Thoracic aorta (tissue), 2 donors: ENCODE results near the gene GABRB3. TPM values are rescaled to one million over a fixed set of nuclear protein-coding genes. Genes with fewer than 3 reads are reported as not detected.

Experiments used
- ATAC-seq: fragments of 150-250 bp; one replicate; pipeline ENCODE4 v1.8.0; 2017; ENCODE audit warnings: low read depth; ENCODE audit not compliant: insufficient number of reproducible peaks, low FRiP score
- DNase-seq: peaks from one replicate; pipeline ENCODE4 v3.0.0-alpha.2; 2020; ENCODE audit warnings: low spot score
- H3K27ac ChIP-seq, 2 donors: fragments of 200-600 bp; sonication (generic); 1 replicate in 1 of 2; 2 replicates in 1 of 2; pipeline ENCODE4 v1.5.1; 2016; ENCODE audit warnings: mild to moderate bottlenecking in 2 of 2, moderate library complexity in 2 of 2
- H3K27me3 ChIP-seq: fragments of 200-600 bp; sonication (generic); replicated peaks from 2 replicates; pipeline ENCODE4 v1.6.0; 2016; ENCODE audit warnings: mild to moderate bottlenecking; ENCODE audit not compliant: insufficient read depth
- H3K36me3 ChIP-seq: fragments of 200-600 bp; sonication (generic); one replicate; pipeline ENCODE4 v1.5.1; 2016
- H3K4me1 ChIP-seq, 2 donors: fragments of 200-600 bp; sonication (generic); 1 replicate in 1 of 2; 2 replicates in 1 of 2; pipeline versions ENCODE4 v1.5.1 to v1.6.0; 2016; ENCODE audit warnings: low read depth in 2 of 2, mild to moderate bottlenecking in 1 of 2; ENCODE audit not compliant: control insufficient read depth in 1 of 2
- H3K4me3 ChIP-seq: fragments of 200-600 bp; sonication (generic); 2 replicates; pipeline ENCODE4 v1.5.1; 2016; ENCODE audit warnings: mild to moderate bottlenecking
- H3K9me3 ChIP-seq: fragments of 200-600 bp; sonication (generic); 2 replicates; pipeline ENCODE4 v1.5.1; 2016
- CTCF ChIP-seq: fragments of 200-600 bp; sonication (generic); IDR thresholded peaks from one replicate; pipeline ENCODE4 v1.5.1; 2019; ENCODE audit warnings: antibody characterized with exemption
- total RNA-seq, 2 donors: library from RNA; depleted of rRNA; stranded (reverse); fragments of >200 nt; gene quantifications; one replicate each; pipeline versions ENCODE4 v1.1.0 to v1.2.3, GENCODE V29; 2016

The GABRB3 gene
- total RNA-seq, 2 donors from 2014 or later: 0.54 to 2.0 TPM

DNA sequence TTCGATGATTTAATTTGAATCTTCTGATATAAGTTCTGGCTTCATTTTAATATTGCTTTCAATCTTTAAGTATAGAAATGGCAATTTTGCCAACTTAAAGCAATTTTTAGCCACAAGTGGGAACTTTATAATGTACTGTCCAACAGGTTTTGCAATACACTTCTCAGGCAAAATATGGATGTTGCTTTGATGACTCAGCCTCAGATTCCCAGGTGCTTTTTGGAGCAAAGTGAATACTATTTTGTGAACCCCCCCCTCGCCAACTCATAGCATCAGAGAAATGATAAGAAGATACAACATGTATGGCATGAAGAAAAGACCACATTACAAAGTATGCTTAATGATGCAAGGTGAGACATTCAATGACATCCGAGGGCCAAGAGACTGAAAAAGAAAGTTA lies 158.1 kb downstream of the GABRB3 start:
- H3K4me3 ChIP-seq: no peak overlapping the region
- no peaks in the 10 kb centered on the region for H3K4me1 ChIP-seq
- no peak overlapping the region for H3K27ac ChIP-seq
- no peaks in the 10 kb centered on the region for H3K36me3 ChIP-seq
- no peak for TF ChIP-seq CTCF
- no peaks in the 10 kb centered on the region for H3K9me3 ChIP-seq
- DNase-seq: no peak
- no peak for ATAC-seq
- H3K27me3 ChIP-seq: no peaks in the 10 kb centered on the region

DNA sequence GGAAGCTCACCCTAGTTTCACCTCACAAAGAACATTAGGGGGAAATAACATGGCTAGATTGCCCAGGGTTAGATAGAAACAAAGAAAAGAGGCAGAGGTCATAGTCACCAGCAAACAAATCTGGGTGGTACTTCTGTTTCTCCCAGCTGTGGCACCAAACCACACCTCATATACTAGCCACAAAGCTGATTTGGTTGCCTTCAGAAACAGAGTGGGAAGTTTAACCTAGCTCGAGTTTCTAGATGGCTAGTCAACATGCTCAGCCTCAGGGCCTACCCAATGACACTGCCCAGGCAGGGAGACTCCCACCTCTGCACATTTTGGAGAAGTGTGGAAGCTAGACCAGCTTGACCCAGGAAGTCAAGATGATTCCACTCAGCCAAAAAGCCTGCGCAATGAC lies 174.2 kb downstream of the GABRB3 start:
- Histone ChIP-seq H3K4me3 (no peak overlapping the region), H3K4me1 (no peaks in the 10 kb centered on the region), H3K27me3 (no peaks in the 10 kb centered on the region), H3K27ac (no peak overlapping the region), H3K36me3 (no peaks in the 10 kb centered on the region), H3K9me3 (peaks cover 6% of the 10 kb centered on the region)
- ATAC-seq (no peak), DNase-seq (no peak)
- TF ChIP-seq CTCF: no peak

DNA sequence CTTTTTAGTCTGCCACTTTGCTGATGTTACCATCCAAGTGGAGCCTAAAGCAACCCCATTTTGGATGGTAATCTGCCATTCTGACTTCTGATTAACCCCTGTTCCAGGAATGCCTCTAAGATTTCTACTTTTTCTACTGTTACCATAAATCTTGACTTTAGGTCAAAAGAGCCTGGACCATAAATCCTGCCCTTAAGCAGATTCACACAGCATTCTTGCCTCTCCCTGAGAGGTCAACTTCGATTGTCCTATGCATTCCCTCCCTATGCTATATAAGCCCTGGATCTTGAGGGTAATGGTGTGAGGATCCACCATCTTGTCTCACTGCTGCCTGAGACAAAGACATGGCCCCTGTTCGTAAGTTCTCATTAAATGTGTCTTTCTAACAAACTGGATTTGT lies 177.3 kb downstream of the GABRB3 start:
- H3K27ac ChIP-seq: no peak overlapping the region
- no peaks in the 10 kb centered on the region for H3K4me1 ChIP-seq
- ATAC-seq (no peak), DNase-seq (no peak)
- H3K36me3 ChIP-seq: no peaks in the 10 kb centered on the region
- peaks cover 4% of the 10 kb centered on the region for H3K9me3 ChIP-seq
- no peak for TF ChIP-seq CTCF
- H3K4me3 ChIP-seq: no peak overlapping the region
- H3K27me3 ChIP-seq: no peaks in the 10 kb centered on the region

DNA sequence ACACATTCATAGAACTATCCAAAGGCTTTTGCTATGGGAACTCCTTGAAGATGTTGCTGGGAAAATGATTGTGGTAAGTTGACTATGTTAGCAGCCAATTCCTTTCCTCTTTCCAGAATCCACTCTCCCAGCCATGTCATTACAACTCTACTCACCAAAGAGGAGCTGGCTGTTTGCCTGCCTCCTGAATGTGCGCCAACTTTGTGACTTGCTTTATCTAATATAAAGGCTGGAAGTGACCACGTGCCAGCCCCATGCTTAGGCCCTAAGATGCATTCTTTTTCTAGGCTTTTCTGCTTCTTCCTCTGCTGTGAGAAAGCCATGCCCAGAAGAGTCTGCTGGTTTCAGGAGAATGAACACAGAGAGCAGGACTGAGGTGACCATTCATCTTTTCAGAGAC lies 182.2 kb downstream of the GABRB3 start:
- H3K27me3 ChIP-seq: no peaks in the 10 kb centered on the region
- TF ChIP-seq CTCF: no peak
- H3K9me3 ChIP-seq: no peaks in the 10 kb centered on the region
- no peak overlapping the region for H3K27ac ChIP-seq
- no peaks in the 10 kb centered on the region for H3K36me3 ChIP-seq
- no peak for ATAC-seq
- DNase-seq: no peak
- H3K4me1 ChIP-seq: no peaks in the 10 kb centered on the region
- no peak overlapping the region for H3K4me3 ChIP-seq

DNA sequence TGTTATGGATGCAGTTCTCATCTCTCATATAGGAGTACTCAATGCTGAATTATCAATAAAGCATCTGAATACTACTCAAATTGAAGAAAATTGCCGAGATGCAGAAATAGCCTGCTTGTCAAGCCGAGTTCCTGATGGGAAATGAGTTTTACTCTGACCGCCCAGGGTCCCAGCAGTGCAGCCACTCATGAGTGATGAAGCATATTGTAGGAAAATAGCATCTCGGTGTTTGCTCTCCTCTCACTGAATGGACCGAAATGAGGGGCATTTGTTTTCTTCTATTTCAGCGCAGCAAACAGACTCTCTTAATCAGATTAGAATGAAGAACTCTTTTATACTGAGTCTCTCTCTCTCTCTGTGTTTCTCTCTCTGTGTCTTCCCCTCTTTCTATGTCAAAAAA lies 190.0 kb downstream of the GABRB3 start:
- Histone ChIP-seq H3K27ac (no peak overlapping the region), H3K27me3 (no peaks in the 10 kb centered on the region), H3K36me3 (no peaks in the 10 kb centered on the region), H3K9me3 (no peaks in the 10 kb centered on the region), H3K4me1 (no peaks in the 10 kb centered on the region), H3K4me3 (no peak overlapping the region)
- DNase-seq (no peak), ATAC-seq (no peak)
- no peak for TF ChIP-seq CTCF
